ENCODE measurements around the gene MAGEB1. TPM values are rescaled to one million over a fixed set of nuclear protein-coding genes. Genes with fewer than 3 reads are reported as not detected.

MAGEB1 gene
- not detected for total RNA-seq

GRCh38 chrX:30246769-30247489, at the start of gene MAGEB1:
Gene MAGEB1 (plus strand): TSS chrX:30247146. CDS start chrX:30250494, 3,348 bp downstream.
- POLR2A ChIA-PET = no interaction called here
- H3K27me3 Mint-ChIP-seq = no peaks in the 10 kb centered on the region

GRCh38 chrX:30212172-30212571, 34.8 kb upstream of the MAGEB1 start:
- Mint-ChIP-seq H3K36me3 (ENCODE audit: low read depth) (no peaks in the 10 kb centered on the region), H3K9me3 (no peaks in the 10 kb centered on the region), H3K4me3 (no peak overlapping the region), H3K4me1 (no peaks in the 10 kb centered on the region), H3K27me3 (no peaks in the 10 kb centered on the region), H3K27ac (no peak overlapping the region)
- no peak for DNase-seq
- ChIA-PET CTCF (no interaction called here), POLR2A (no interaction called here)

More at GRCh38 chrX:30246769-30247489, at the start of gene MAGEB1:
- no peak for DNase-seq
- Mint-ChIP-seq H3K4me1 (no peaks in the 10 kb centered on the region), H3K9me3 (no peaks in the 10 kb centered on the region), H3K27ac (no peak within 1 kb of the TSS), H3K36me3 (ENCODE audit: low read depth) (no peaks in the 10 kb centered on the region), H3K4me3 (no peak within 1 kb of the TSS)
- CTCF ChIA-PET = no interaction called here

- Mint-ChIP-seq H3K9me3 (no peaks in the 10 kb centered on the region), H3K27me3 (no peaks in the 10 kb centered on the region), H3K36me3 (ENCODE audit: low read depth) (no peaks in the 10 kb centered on the region), H3K4me3 (no peak within 1 kb of the TSS), H3K27ac (no peak within 1 kb of the TSS), H3K4me1 (no peaks in the 10 kb centered on the region)
- ChIA-PET POLR2A (no interaction called here), CTCF (no interaction called here)
- no peak for DNase-seq
These were observed 31.5 kb upstream of the MAGEB1 start, which contains the start of gene MAGEB2 for GRCh38 chrX:30215357-30215843. Gene MAGEB2 (plus strand): TSS chrX:30215563. CDS start chrX:30218581, 3,018 bp downstream.

GRCh38 chrX:30217465-30217864, 29.5 kb upstream of the MAGEB1 start:
- no peak overlapping the region for H3K4me3 Mint-ChIP-seq
- H3K27ac Mint-ChIP-seq = no peak overlapping the region
- H3K27me3 Mint-ChIP-seq = no peaks in the 10 kb centered on the region
- no peaks in the 10 kb centered on the region for H3K4me1 Mint-ChIP-seq
- no peak for DNase-seq
- ChIA-PET CTCF (no interaction called here), POLR2A (no interaction called here)
- no peaks in the 10 kb centered on the region for H3K9me3 Mint-ChIP-seq
- no peaks in the 10 kb centered on the region for H3K36me3 Mint-ChIP-seq (ENCODE audit: low read depth)

GRCh38 chrX:30219372-30219771, 27.6 kb upstream of the MAGEB1 start:
- H3K4me1 Mint-ChIP-seq = no peaks in the 10 kb centered on the region
- POLR2A ChIA-PET = no interaction called here
- DNase-seq = no peak
- no peaks in the 10 kb centered on the region for H3K9me3 Mint-ChIP-seq
- H3K4me3 Mint-ChIP-seq = no peak overlapping the region
- no peaks in the 10 kb centered on the region for H3K36me3 Mint-ChIP-seq (ENCODE audit: low read depth)
- no peaks in the 10 kb centered on the region for H3K27me3 Mint-ChIP-seq
- H3K27ac Mint-ChIP-seq = no peak overlapping the region
- CTCF ChIA-PET = no interaction called here

GRCh38 chrX:30220661-30221060, 26.3 kb upstream of the MAGEB1 start:
- no peak overlapping the region for H3K4me3 Mint-ChIP-seq
- no peak overlapping the region for H3K27ac Mint-ChIP-seq
- POLR2A ChIA-PET = no interaction called here
- DNase-seq = no peak
- H3K27me3 Mint-ChIP-seq = no peaks in the 10 kb centered on the region
- no peaks in the 10 kb centered on the region for H3K4me1 Mint-ChIP-seq
- H3K36me3 Mint-ChIP-seq (ENCODE audit: low read depth) = no peaks in the 10 kb centered on the region
- H3K9me3 Mint-ChIP-seq = no peaks in the 10 kb centered on the region
- CTCF ChIA-PET = no interaction called here

GRCh38 chrX:30224536-30224935, 22.4 kb upstream of the MAGEB1 start:
- CTCF ChIA-PET = no interaction called here
- Mint-ChIP-seq H3K27ac (no peak overlapping the region), H3K4me1 (no peaks in the 10 kb centered on the region), H3K4me3 (no peak overlapping the region), H3K36me3 (ENCODE audit: low read depth) (no peaks in the 10 kb centered on the region), H3K27me3 (no peaks in the 10 kb centered on the region), H3K9me3 (no peaks in the 10 kb centered on the region)
- POLR2A ChIA-PET = no interaction called here
- no peak for DNase-seq

- POLR2A ChIA-PET = no interaction called here
- H3K27me3 Mint-ChIP-seq = no peaks in the 10 kb centered on the region
- H3K4me1 Mint-ChIP-seq = no peaks in the 10 kb centered on the region
- CTCF ChIA-PET = no interaction called here
- H3K9me3 Mint-ChIP-seq = no peaks in the 10 kb centered on the region
- no peak for DNase-seq
- no peaks in the 10 kb centered on the region for H3K36me3 Mint-ChIP-seq (ENCODE audit: low read depth)
- no peak overlapping the region for H3K4me3 Mint-ChIP-seq
- H3K27ac Mint-ChIP-seq = no peak overlapping the region
These were observed 18.4 kb upstream of the MAGEB1 start for GRCh38 chrX:30228526-30228925.

GRCh38 chrX:30230395-30230794, 16.6 kb upstream of the MAGEB1 start, which contains the start of gene MAGEB3:
Gene MAGEB3 (plus strand): TSS chrX:30230657. CDS start chrX:30235925, 5,268 bp downstream.
- ChIA-PET CTCF (no interaction called here), POLR2A (no interaction called here)
- Mint-ChIP-seq H3K4me3 (no peak within 1 kb of the TSS), H3K4me1 (no peaks in the 10 kb centered on the region), H3K9me3 (no peaks in the 10 kb centered on the region), H3K27ac (no peak within 1 kb of the TSS), H3K27me3 (no peaks in the 10 kb centered on the region), H3K36me3 (ENCODE audit: low read depth) (no peaks in the 10 kb centered on the region)
- no peak for DNase-seq

- H3K27ac Mint-ChIP-seq = no peak within 1 kb of the TSS
- no peaks in the 10 kb centered on the region for H3K36me3 Mint-ChIP-seq (ENCODE audit: low read depth)
- H3K4me1 Mint-ChIP-seq = no peaks in the 10 kb centered on the region
- H3K9me3 Mint-ChIP-seq = no peaks in the 10 kb centered on the region
- H3K4me3 Mint-ChIP-seq = no peak within 1 kb of the TSS
- DNase-seq = no peak
- POLR2A ChIA-PET = no interaction called here
- CTCF ChIA-PET = no interaction called here
- no peaks in the 10 kb centered on the region for H3K27me3 Mint-ChIP-seq
These were observed 5.1 kb upstream of the MAGEB1 start, which contains the start of gene MAGEB4 for GRCh38 chrX:30241724-30242415. Gene MAGEB4 (plus strand): TSS chrX:30242000. CDS start chrX:30242136, 136 bp downstream.

- ChIA-PET CTCF (no interaction called here), POLR2A (no interaction called here)
- no peaks in the 10 kb centered on the region for H3K36me3 Mint-ChIP-seq (ENCODE audit: low read depth)
- no peaks in the 10 kb centered on the region for H3K9me3 Mint-ChIP-seq
- H3K4me1 Mint-ChIP-seq = no peaks in the 10 kb centered on the region
- no peak overlapping the region for H3K27ac Mint-ChIP-seq
- no peak overlapping the region for H3K4me3 Mint-ChIP-seq
- DNase-seq = no peak
- H3K27me3 Mint-ChIP-seq = no peaks in the 10 kb centered on the region
These were observed 1.9 kb downstream of the MAGEB1 start for GRCh38 chrX:30248854-30249253.

- no peak for DNase-seq
- Mint-ChIP-seq H3K9me3 (no peaks in the 10 kb centered on the region), H3K36me3 (ENCODE audit: low read depth) (no peaks in the 10 kb centered on the region), H3K4me1 (no peaks in the 10 kb centered on the region), H3K27ac (no peak overlapping the region), H3K4me3 (no peak overlapping the region), H3K27me3 (no peaks in the 10 kb centered on the region)
- ChIA-PET POLR2A (no interaction called here), CTCF (no interaction called here)
These were observed 6.3 kb downstream of the MAGEB1 start for GRCh38 chrX:30253257-30253656.

GRCh38 chrX:30259927-30260326, 13.0 kb downstream of the MAGEB1 start:
- no peaks in the 10 kb centered on the region for H3K9me3 Mint-ChIP-seq
- POLR2A ChIA-PET = no interaction called here
- H3K27ac Mint-ChIP-seq = no peak overlapping the region
- no peak for DNase-seq
- H3K4me1 Mint-ChIP-seq = no peaks in the 10 kb centered on the region
- CTCF ChIA-PET = no interaction called here
- H3K4me3 Mint-ChIP-seq = no peak overlapping the region
- no peaks in the 10 kb centered on the region for H3K27me3 Mint-ChIP-seq
- H3K36me3 Mint-ChIP-seq (ENCODE audit: low read depth) = no peaks in the 10 kb centered on the region

- Mint-ChIP-seq H3K9me3 (no peaks in the 10 kb centered on the region), H3K4me1 (no peaks in the 10 kb centered on the region), H3K4me3 (no peak overlapping the region), H3K36me3 (ENCODE audit: low read depth) (no peaks in the 10 kb centered on the region), H3K27me3 (no peaks in the 10 kb centered on the region), H3K27ac (no peak overlapping the region)
- DNase-seq = no peak
- CTCF ChIA-PET = no interaction called here
- POLR2A ChIA-PET = no interaction called here
These were observed 14.1 kb downstream of the MAGEB1 start for GRCh38 chrX:30261012-30261411.

Measured in activated CD4-positive, alpha-beta memory T cell treated with anti-CD3 and anti-CD28 coated beads, Interleukin-2, amount 10 ng/mL, durations not matched to agents 7 days and 5 days (primary cell).